NCI-H526 (cell line): ENCODE data around the gene HIPK2.

Experiments used
- DNase-seq, 2 experiments: peaks; one replicate each; lab custom pipeline; 2025; lab: John Stamatoyannopoulos, UW

HIPK2 gene

DNA sequence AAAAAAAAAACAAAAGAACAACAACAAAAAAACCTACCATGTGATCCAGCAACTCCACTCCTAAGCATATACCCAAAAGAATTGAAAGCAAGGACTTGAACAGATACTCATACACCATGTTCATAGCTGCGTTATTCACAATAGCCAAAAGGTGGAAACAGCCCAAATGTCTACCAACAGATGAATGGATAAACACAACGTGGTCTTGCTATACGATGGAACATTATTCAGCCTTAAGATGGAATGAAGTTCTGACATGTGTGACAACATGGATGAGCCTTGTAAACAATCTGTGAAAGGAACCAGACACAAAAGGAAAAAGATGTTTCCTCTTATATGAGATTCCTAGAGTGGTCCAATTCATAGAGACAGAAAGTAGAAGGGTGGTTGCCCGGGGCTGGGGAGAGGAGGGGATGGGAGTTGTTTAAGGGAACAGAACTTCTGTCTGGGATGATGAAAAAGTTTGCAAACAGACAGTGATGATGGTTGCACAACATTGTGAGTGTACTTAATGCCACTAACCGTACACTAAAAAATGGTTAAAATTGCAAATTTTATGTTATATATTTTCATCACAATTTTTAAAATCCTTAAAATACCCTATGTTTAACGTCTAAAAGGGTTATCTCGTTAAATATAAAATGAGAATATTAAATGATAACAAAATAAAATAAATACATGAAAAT lies 242.7 kb downstream of the HIPK2 start:
- DNase-seq, result no peak

DNA sequence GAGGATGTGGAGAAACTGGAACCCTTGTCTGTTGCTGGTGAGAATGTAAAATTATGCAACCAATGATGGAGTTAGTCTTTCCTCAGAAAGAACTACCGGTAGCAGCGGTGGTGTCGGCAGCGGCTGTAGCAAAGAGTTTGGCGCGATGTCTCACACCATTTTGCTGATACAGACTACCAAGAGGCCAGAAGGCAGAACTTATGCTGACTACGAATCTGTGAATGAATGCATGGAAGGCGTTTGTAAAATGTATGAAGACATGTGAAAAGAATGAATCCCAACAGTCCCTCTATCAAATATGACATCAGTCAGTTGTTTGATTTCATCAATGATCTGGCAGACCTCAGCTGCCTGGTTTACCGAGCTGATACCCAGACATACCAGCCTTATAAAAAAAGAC lies 243.7 kb downstream of the HIPK2 start:
- DNase-seq, result no peak

DNA sequence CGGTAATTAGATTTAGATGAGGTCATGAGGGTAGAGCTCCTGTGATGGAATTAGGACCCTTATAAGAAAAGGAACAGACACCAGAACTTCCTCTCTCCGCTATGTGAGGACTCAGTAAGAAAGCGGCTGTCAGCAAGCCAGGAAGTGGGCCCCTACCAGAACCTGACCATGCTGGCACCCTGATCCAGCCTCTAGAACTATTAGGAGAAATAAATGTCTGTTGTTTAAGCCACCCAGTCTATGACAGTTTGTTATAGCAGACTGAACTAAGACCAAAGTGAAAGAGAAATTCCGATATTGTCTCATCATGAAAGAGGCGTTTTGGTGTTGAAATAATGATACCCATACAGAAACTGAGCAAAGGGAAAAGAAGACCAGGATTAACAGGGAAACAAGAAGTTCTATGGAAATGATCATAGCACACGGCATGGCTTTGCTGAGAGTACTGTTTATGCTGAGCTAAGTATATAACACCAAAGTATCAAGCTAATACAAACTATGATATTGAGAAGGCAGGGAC lies 245.1 kb downstream of the HIPK2 start:
- no peak for DNase-seq

DNA sequence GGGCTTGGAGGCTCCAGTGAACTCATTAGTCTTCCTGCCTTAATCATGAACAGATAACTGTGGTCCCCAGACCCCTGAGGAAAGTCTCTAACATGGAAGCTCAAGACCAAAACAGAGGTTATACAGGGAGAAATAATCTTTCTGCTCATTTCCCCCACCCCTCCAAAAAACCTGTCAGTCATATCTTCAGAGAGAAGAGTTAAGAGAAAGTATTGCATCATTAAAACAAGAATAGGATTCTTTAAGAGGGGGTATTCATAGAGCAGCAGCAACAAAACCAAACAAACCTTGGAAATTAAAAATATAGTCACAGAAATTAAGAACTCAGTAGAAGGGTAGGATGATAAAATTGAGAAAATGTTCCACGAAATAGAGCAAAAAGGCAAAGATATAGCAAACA lies 246.7 kb downstream of the HIPK2 start:
- DNase-seq, result no peak

DNA sequence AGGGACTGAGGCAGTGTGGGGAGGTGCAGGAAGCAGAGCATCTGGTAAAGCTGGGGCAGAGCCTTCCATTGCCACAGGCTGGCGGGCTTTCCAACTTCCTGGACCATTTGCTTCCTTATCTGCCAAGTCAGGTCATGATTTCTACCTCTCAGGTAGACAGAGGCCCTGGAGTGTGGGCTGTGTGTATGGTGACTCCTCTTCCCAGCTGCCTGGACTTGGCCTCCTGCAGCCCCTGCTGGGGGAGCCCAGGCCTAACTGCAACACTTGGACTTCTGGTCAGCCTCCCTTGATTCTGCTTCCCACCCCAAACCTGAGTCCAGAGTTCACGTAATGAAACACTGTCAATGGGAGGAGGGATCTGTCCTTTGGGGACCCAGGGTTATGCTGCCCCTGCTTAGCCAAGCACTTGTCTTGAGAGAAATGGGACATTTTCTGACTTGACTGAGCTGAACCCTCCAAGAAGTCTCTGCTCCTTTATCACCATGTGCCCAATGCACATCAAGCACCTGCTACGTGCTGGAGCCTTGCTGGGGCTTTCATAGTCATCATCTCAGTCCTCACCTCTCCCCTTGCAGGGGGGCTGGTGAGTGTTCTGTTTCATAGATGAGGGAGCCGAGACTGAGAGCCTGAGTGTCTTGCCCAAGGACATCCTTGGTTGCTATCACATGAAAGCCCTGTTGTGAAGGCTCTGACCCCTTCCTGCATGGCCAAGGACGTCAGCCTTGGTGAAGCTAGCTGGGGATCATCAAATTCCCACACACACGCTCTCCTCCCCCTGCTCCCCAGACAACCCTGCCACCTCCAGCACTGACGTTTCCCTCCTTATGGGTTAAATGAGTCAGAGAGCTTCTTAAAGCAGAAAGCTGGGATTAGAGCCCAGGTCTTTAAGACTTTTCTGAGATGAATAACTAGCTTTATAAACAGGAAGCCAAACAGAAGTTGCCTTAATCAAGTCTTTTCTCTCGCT lies 250.9 kb downstream of the HIPK2 start:
- no peak for DNase-seq

DNA sequence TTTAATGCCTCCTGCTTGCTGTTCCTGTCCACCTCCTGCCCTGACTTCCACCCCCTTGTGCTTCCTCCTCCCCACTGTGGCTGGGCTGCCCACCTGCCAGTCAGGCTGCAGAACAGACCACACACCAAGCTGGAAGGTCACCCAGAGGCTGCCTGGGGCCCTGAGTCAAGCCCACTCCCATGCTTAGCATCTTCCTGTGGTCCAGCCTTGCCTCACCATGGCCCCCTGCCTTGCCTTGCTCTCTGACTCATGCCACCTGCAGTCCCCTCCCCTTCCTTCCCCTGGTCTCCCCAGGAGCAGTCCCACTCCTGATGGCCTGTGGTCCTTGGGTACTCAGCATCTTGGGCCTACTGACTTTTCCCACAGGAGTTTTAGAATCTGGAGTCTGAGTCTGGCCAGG lies 252.0 kb downstream of the HIPK2 start:
- no peak for DNase-seq

DNA sequence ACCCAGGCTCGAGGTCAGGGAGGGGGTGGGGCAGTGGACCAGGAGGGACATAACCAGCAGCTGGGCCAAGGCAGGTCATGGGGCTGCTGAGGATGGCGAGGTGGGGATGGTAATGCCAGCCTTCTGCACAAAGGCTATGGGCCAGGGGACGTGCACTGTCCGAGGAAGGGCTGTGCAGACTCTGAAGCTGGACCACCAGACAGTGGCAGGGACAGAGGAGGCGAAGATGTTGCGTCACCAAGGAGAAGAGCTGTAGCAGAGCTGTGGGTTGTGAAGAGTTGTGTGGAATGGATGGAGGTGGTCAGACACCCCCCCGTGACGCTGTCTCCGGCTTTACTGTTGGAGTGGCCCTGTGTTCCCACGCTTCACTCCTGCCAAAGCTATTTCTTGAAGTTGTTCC lies 252.6 kb downstream of the HIPK2 start:
- DNase-seq, result no peak

DNA sequence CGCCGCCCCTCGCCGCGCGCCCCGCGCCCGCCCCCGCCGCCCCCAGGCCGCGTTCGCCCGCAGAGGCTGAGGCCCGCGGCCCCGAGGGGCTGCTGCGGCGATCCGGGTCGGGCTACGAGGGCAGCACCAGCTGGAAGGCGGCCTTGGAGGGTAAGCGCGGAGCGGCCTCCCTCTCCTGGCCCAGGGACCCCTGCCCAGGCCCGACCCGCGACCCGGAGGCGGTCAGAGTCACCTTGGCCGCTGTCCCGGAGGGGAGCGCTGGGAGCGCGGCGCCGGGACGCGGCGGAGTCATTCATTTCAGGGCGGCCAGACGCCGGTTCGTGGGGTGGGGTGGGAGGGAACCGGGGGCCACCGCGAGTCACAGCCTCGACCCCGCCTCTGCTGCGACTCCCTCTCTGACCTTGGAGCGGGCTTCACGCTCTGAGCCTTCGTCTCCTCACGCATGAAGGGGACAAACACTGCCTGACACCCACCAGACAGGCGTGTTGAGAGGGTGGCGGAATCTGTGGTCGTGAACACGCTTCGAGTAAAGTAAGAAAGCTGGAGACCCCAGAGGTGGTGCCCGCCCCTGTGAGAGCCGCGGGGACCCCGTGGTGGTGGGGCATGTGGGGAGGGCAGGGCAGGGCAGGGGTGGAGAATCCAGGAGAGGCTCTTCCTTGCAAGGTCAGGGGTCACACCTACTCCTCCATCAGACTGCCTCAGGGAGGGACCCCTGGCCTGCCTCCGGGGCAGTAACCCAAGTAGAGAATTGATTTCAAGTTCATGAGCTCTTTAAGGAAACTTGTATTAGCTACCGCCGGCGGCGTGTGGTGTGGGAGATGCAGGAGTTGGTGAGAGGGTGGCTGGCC lies 253.6 kb downstream of the HIPK2 start:
- DNase-seq, result peak in 1 of 2 experiments; percentile 20

DNA sequence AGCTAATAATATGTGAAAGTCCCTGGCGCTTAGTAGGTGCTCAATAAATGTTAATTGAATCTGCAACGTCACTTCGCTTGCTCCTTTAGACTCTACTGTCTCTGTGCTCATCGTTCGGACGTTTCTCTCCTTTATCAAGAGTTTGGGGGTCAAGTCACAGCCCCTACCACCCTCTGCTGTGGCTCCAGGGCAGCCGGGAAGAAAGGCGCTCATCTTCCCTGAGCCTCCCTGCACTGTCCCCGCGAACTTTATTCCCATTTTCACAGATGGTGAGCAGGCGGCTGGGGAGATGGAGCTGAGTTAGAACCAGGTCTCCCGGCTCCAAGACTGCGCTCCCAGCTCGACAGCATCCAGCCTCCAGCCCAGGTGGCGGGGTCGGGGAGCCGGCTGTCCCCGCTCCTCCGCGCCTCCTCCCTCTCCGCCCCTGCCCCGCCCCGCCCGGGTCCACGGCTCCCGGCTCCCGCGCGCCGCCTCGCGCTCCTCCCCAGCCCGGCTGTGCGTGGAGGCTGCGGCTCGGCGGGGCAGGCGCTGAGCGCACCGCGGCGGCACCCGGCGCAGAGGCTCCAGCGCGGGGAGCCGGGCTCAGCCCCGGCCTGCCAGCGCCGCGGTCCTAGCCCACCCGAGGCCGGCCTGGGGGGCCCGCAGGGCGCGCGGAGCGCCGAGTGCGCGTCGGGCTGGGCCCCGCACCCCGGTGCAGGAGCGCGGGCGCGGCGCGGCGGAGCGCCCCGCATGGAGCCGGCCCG lies 254.4 kb downstream of the HIPK2 start, which contains the start of gene CLEC2L:
TSS of gene CLEC2L (plus strand) at position 487 of the 743 bp plus-strand sequence. CDS start at position 730, 243 bp downstream.
- DNase-seq, result peak in 1 of 2 experiments; percentile 71

DNA sequence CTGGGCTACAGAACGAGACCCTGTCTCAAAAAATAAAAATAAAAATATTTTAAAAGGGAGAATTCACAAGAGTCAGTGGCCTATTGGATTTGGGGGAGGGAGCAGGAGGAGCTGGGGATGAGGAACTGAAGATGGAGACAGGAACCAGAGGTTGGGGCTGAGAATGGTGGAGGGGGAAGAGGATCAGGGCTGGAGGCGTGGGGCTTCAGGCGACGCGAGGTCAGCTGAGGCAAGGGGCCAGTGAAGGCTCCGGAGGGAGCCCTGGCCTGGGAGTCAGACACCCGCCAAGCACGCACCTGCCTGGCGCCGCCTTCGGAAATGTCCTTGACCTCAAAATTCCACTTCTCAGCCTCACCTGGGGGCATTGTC lies 255.0 kb downstream of the HIPK2 start:
- DNase-seq, result no peak

DNA sequence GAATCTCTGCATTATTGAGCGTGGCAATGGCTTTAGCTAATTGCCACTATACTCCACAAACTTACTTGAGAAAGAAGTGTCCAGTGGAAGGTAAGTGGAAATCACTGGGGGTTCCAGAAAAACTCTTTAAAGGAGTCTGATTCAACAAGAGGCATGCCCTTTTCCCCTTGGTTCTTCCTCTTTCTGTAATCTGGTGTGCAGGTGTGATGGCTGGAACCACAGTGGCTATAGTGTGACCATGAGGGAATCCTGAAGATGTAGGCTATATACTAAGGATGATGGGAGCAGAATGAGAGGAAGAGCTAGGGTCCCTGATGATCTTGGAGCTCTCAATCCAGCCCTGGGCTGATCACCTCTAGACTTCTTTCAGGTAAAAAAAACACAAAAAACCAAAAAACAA lies 256.4 kb downstream of the HIPK2 start:
- DNase-seq, result no peak

DNA sequence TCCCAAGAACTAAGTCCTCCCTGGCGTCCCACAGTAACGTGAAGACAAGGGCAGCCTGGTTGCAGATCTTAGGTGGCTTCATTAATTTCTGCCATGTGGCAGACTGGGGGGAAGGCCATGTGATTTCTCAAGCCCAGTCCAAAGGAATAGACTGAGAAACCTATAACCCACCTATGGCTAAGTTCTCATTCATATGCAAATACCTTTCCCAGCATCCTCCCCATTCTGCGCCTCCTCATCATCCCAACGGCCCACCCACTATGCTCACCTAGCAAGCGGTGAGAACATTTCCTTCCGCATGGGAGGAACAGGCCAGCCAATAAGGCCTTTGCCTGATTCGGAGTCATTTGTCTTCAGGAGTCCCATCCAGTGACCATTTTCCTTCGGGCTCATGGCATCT lies 262.5 kb downstream of the HIPK2 start:
- no peak for DNase-seq
